DOHH2 (cell line): ENCODE results near the gene SPDYC.
A peak's percentile ranks its signal among the peaks of the same experiment; 100 is the strongest.

Source experiments
- H3F3A ChIP-seq: fragments of 200-600 bp; sonication (generic), shearing (Covaris generic); 2 replicates; pipeline ENCODE4 v1.6.0; 2016; ENCODE audit warnings: antibody characterized with exemption, mild to moderate bottlenecking; ENCODE audit not compliant: control insufficient read depth, insufficient read depth
- H3K27ac ChIP-seq: fragments of 200-600 bp; sonication (generic); 2 replicates; pipeline ENCODE4 v1.5.1; 2014; ENCODE audit warnings: low read depth, mild to moderate bottlenecking, low read length, moderate library complexity
- H3K27me3 ChIP-seq: fragments of 200-600 bp; sonication (generic); 2 replicates; pipeline ENCODE4 v1.6.1; 2014; ENCODE audit warnings: mild to moderate bottlenecking, low read length, mixed read lengths; ENCODE audit not compliant: control insufficient read depth
- H3K36me3 ChIP-seq: fragments of 200-600 bp; sonication (generic); 2 replicates; pipeline ENCODE4 v1.6.1; 2014; ENCODE audit warnings: mild to moderate bottlenecking, low read length, moderate library complexity, mixed read lengths; ENCODE audit not compliant: control insufficient read depth
- H3K4me1 ChIP-seq: fragments of 200-600 bp; sonication (generic); 2 replicates; pipeline ENCODE4 v1.6.1; 2014; ENCODE audit warnings: mild to moderate bottlenecking, low read length, mixed read lengths; ENCODE audit not compliant: control insufficient read depth
- H3K4me2 ChIP-seq: fragments of 200-600 bp; sonication (generic); 2 replicates; pipeline ENCODE4 v1.6.0; 2014; ENCODE audit warnings: mild to moderate bottlenecking, low read length, moderate library complexity
- H3K4me3 ChIP-seq: fragments of 200-600 bp; sonication (generic); 2 replicates; pipeline ENCODE4 v1.5.1; 2014; ENCODE audit warnings: mild to moderate bottlenecking, low read length, mixed read lengths
- H3K79me2 ChIP-seq: fragments of 200-600 bp; sonication (generic); 2 replicates; pipeline ENCODE4 v1.6.1; 2014; ENCODE audit warnings: mild to moderate bottlenecking, low read length, mixed read lengths; ENCODE audit not compliant: control insufficient read depth
- H3K9me2 ChIP-seq: fragments of 200-600 bp; sonication (generic); replicated peaks from 2 replicates; pipeline ENCODE4 v1.6.1; 2014; ENCODE audit warnings: mild to moderate bottlenecking, low read length, mixed read lengths; ENCODE audit not compliant: control insufficient read depth
- H3K9me3 ChIP-seq: fragments of 200-600 bp; sonication (generic); 2 replicates; pipeline ENCODE4 v1.6.1; 2014; ENCODE audit warnings: antibody characterized with exemption, low read length, mixed read lengths; ENCODE audit not compliant: control insufficient read depth, insufficient read depth
- H4K20me1 ChIP-seq: fragments of 200-600 bp; sonication (generic); 2 replicates; pipeline ENCODE4 v1.6.0; 2014; ENCODE audit warnings: low read depth, mild to moderate bottlenecking, antibody characterized with exemption, low read length, moderate library complexity; ENCODE audit not compliant: control insufficient read depth, insufficient read depth
- CTCF ChIP-seq: fragments of 200-600 bp; sonication (generic); IDR thresholded peaks from one replicate; pipeline ENCODE4 v1.5.1; 2014; ENCODE audit warnings: antibody characterized with exemption, mild to moderate bottlenecking, low read depth, low read length; ENCODE audit not compliant: poor library complexity, severe bottlenecking
- EZH2phosphoT487 ChIP-seq: fragments of 200-600 bp; sonication (generic); IDR thresholded peaks from 2 replicates; pipeline ENCODE4 v1.6.1; 2017; ENCODE audit warnings: borderline replicate concordance, mild to moderate bottlenecking, antibody characterized with exemption, low read length, moderate library complexity, mixed read lengths

The SPDYC gene

DNA sequence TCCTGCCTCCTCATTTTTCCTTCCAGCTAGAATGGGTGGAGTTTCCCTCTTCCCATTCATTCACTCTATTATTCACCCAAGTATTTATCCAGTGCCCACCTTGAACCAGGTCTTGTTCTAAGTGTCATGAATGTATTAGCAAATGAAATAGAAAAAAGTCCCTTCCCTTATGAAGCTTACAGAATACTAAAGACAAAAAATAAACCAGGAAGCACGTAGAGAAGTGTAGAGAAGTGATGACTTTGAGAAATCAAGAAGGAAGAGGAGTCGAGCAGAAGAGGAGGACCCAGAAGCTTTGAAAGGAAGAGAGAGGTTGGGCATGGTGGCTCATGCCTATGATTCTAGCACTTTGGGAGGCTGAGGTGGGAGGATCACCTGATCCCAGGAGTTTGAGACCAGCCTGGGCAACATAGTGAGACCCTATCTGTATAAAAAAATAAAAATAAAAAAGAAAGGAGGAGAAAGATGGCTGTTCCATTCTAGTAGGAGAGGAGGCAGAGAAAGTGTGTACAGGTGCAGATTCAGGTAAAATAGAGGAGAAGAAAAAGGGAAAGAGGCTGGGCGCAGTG, 18.6 kb upstream of the SPDYC start:
- Histone ChIP-seq H3K36me3 (no peaks in the 10 kb centered on the region), H3F3A (peaks cover 28% of the 10 kb centered on the region), H3K27ac (no peak overlapping the region), H3K79me2 (no peaks in the 10 kb centered on the region), H3K9me3 (peaks cover 9% of the 10 kb centered on the region; the same call in 1 of the 2 replicates), H3K4me1 (peaks cover 56% of the 10 kb centered on the region), H4K20me1 (no peaks in the 10 kb centered on the region), H3K4me3 (peak overlapping the region; percentile 3; the same call in 1 of the 2 replicates), H3K9me2 (no peaks in the 10 kb centered on the region), H3K4me2 (peak overlapping the region; percentile 60), H3K27me3 (no peaks in the 10 kb centered on the region)
- no peak for TF ChIP-seq CTCF
- no peak for TF ChIP-seq EZH2phosphoT487

DNA sequence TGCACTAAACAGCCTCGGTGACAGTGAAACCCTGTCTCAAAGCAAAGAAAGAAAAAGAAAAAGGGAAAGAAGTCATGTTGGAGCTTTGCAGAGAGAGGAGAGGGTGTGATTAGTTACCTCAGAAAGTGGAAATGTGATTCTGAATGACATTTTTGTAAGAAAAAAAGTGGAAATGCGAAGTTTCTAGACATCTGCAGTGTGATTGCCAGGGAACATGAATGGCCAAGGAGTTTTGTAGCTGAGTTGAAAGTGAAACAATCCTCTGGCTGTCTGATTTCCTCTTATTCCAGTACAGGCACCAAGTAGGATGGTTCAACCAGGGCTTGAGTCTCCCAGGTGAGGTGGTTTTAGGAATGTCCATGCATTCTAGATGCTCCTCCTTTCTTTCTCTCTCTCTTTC, 17.9 kb upstream of the SPDYC start:
- peak overlapping the region; percentile 60 for H3K4me2 ChIP-seq
- H3K27me3 ChIP-seq = no peaks in the 10 kb centered on the region
- peaks cover 24% of the 10 kb centered on the region for H3F3A ChIP-seq

DNA sequence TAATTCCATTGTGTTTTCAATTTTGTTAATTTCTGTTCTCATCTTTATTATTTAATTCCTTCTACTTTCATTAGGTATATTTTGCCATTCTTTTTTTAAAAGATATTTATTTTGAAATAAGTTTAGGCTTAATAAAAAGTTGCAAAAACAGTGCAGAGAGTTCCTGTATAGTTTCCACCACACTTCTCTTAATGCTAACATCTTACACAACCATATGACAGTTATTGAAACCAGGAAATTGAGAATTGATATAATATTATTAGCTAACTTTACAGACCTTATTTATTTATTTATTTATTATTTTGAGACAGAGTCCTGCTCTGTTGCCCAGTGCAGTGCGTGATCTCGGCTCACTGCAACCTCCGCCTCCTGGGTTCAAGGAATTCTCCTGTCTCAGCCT, 13.8 kb upstream of the SPDYC start:
- no peak overlapping the region for H3K4me3 ChIP-seq
- H3K27me3 ChIP-seq = no peaks in the 10 kb centered on the region
- peaks cover 30% of the 10 kb centered on the region for H3F3A ChIP-seq
- H4K20me1 ChIP-seq = no peaks in the 10 kb centered on the region
- H3K36me3 ChIP-seq = no peaks in the 10 kb centered on the region
- H3K9me2 ChIP-seq = no peaks in the 10 kb centered on the region
- peaks cover 79% of the 10 kb centered on the region for H3K4me1 ChIP-seq
- TF ChIP-seq CTCF = no peak
- TF ChIP-seq EZH2phosphoT487 = no peak
- peak overlapping the region; percentile 26; the same call in 1 of the 2 replicates for H3K27ac ChIP-seq
- peak overlapping the region; percentile 20; the same call in 1 of the 2 replicates for H3K4me2 ChIP-seq
- no peaks in the 10 kb centered on the region for H3K9me3 ChIP-seq
- no peaks in the 10 kb centered on the region for H3K79me2 ChIP-seq

More for the DNA sequence above, 17.9 kb upstream of the SPDYC start:
- no peaks in the 10 kb centered on the region for H3K9me2 ChIP-seq
- H3K27ac ChIP-seq = no peak overlapping the region
- no peaks in the 10 kb centered on the region for H3K79me2 ChIP-seq
- peaks cover 55% of the 10 kb centered on the region for H3K4me1 ChIP-seq
- H4K20me1 ChIP-seq = no peaks in the 10 kb centered on the region
- peak overlapping the region; percentile 28 for H3K4me3 ChIP-seq
- H3K36me3 ChIP-seq = no peaks in the 10 kb centered on the region
- no peak for TF ChIP-seq EZH2phosphoT487
- TF ChIP-seq CTCF = no peak
- H3K9me3 ChIP-seq = peaks cover 3% of the 10 kb centered on the region; the same call in 1 of the 2 replicates
